ENCODE measurements around the gene ZNG1F.
"Not testable (repeated sequence)": the region's sequence is repeated elsewhere in the genome, so short reads cannot be mapped to it uniquely, and the experiment has no call there.

GRCh38 chr9:41100508-41100907 is 88.6 kb downstream of the ZNG1F start:
- TF ChIP-seq EP300 (IDR thresholded peaks at IDR 0.05; ENCODE audit: low read length); KAT7 (CRISPR knock-in tag; IDR thresholded peaks at IDR 0.05; ENCODE audit: borderline replicate concordance); RFX5 (IDR thresholded peaks at IDR 0.05; ENCODE audit: low read depth, low read length); POLR2B (IDR thresholded peaks at IDR 0.05; ENCODE audit: low read depth, partially characterized antibody); NR2C2 (CRISPR knock-in tag; IDR thresholded peaks at IDR 0.05); NR2C2 (tag; IDR thresholded peaks at IDR 0.05); NR1H2 (CRISPR knock-in tag; IDR thresholded peaks at IDR 0.05): not testable (repeated sequence)

All from K562 (cell line).